ENCODE data around the gene CHSY1. TPM values are rescaled to one million over a fixed set of nuclear protein-coding genes. Genes with fewer than 3 reads are reported as not detected.

The CHSY1 gene
- total and polyA plus RNA-seq, 2 of the 4 experiments (the other 2 are of a cell fraction), result 40.9 to 53.2 TPM

GRCh38 chr15:101167753-101168462 lies 83.9 kb downstream of the CHSY1 start (continued):
- TF ChIP-seq CHD1 (IDR thresholded peaks at IDR 0.05; ENCODE audit: low read depth, low read length) (no peak), BHLHE40 (IDR thresholded peaks at IDR 0.05; ENCODE audit: low read depth, low read length) (peak; percentile 32)

DNA sequence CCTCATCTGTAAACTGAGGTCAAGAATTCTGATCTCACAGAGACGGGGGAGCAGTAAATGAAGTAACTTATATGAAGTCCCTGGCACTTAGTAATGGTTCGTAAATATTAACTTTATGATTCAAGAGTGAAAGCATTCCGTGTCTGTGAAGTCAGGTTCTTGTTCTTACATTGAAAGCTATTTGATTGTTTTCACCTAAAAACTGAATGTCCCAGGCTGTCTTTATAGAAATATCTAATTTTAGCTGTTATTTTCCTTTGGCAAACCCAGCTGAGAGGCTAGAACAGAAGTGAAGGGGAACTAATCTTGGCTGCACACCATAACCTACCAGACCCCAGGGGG lies 84.5 kb downstream of the CHSY1 start:
- peak overlapping the region; percentile 79 for H2AFZ ChIP-seq (replicated peaks; ENCODE audit: low read length, poor library complexity)
- no TSS peak for BruUV-seq (replicated peaks)
- TF ChIP-seq MAFK (IDR thresholded peaks at IDR 0.05; ENCODE audit: low read depth, low read length) (no peak), BHLHE40 (IDR thresholded peaks at IDR 0.05; ENCODE audit: low read depth, low read length) (no peak), CTCF (conservative IDR thresholded peaks at IDR 0.05; ENCODE audit: low read depth, low read length) (no peak), RCOR1 (IDR thresholded peaks at IDR 0.05; ENCODE audit: insufficient replicate concordance, low read length) (no peak), CHD1 (IDR thresholded peaks at IDR 0.05; ENCODE audit: low read depth, low read length) (no peak), RFX5 (IDR thresholded peaks at IDR 0.05; ENCODE audit: low read depth, low read length) (no peak), NFE2L2 (IDR thresholded peaks at IDR 0.05; ENCODE audit: low read depth, low read length) (no peak), CEBPB (IDR thresholded peaks at IDR 0.05; ENCODE audit: low read depth, low read length) (no peak), FOS (IDR thresholded peaks at IDR 0.05; ENCODE audit: low read depth, low read length) (no peak), RAD21 (IDR thresholded peaks at IDR 0.05; ENCODE audit: low read length) (no peak)
- TF ChIP-seq, protein P1, sequence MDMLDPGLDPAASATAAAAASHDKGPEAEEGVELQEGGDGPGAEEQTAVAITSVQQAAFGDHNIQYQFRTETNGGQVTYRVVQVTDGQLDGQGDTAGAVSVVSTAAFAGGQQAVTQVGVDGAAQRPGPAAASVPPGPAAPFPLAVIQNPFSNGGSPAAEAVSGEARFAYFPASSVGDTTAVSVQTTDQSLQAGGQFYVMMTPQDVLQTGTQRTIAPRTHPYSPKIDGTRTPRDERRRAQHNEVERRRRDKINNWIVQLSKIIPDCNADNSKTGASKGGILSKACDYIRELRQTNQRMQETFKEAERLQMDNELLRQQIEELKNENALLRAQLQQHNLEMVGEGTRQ (IDR thresholded peaks at IDR 0.05; ENCODE audit: low read depth, low read length), result no peak
- peak overlapping the region; percentile 95 for H2AK5ac ChIP-seq (ENCODE audit: low read depth, low read length)
- DNase-seq (peak; percentile 50), ATAC-seq (ENCODE audit: low read depth) (no peak)
- H4K5ac ChIP-seq (ENCODE audit: low read depth, low read length), result peak overlapping the region; percentile 89
- peak overlapping the region; percentile 65 for H2AK9ac ChIP-seq (replicated peaks; ENCODE audit: low read depth, low read length, poor library complexity)
- H3K23ac ChIP-seq (ENCODE audit: low read depth, low read length), result peak overlapping the region; percentile 48; the same call in 1 of the 2 replicates
- H3K9me3 ChIP-seq (ENCODE audit: control insufficient read depth, insufficient read depth, low read length), result peaks cover 11% of the 10 kb centered on the region
- intact Hi-C loops (cut with micrococcal nuclease), result no loop called here
- H3K4me3 ChIP-seq (ENCODE audit: insufficient read depth, low read depth, low read length), result no peak overlapping the region
- peak overlapping the region; percentile 59; the same call in 1 of the 3 replicates for H2BK15ac ChIP-seq (ENCODE audit: low read depth, low read length)
- ChIA-PET CTCF (no interaction called here), POLR2A (ENCODE audit: unreplicated experiment) (no interaction called here)
- H2BK5ac ChIP-seq (ENCODE audit: low read depth, low read length, poor library complexity, severe bottlenecking), result peak overlapping the region; percentile 89
- WGBS, 2 experiments (ENCODE audit: extremely low coverage in 2 of 2, insufficient read length in 1 of 2), result no CpG with 5 or more reads among the region's 3 CpGs
- H4K20me1 ChIP-seq (ENCODE audit: insufficient read depth, low read length), result peaks cover 6% of the 10 kb centered on the region; the same call in 1 of the 2 replicates
- peak overlapping the region; percentile 82 for H3K14ac ChIP-seq (replicated peaks; ENCODE audit: low read depth, low read length)
- H3K18ac ChIP-seq (ENCODE audit: low read depth, low read length), result peak overlapping the region; percentile 68
- peaks cover 3 to 35% of the 10 kb centered on the region in 2 experiments for H3K79me1 ChIP-seq (ENCODE audit: low read depth in 1 of 2, low read length in 2 of 2)
- H3K56ac ChIP-seq (ENCODE audit: extremely low read depth, insufficient read depth, low read length), result no peak overlapping the region
- H3K4ac ChIP-seq (ENCODE audit: low read depth, low read length), result peak overlapping the region; percentile 62
- H3K9ac ChIP-seq (ENCODE audit: low read depth, low read length), result no peak overlapping the region
- peaks cover 30% of the 10 kb centered on the region for H3K9me1 ChIP-seq (ENCODE audit: insufficient read depth, low read length)
- H2BK20ac ChIP-seq (ENCODE audit: low read depth, low read length), result peak overlapping the region; percentile 69; the same call in 1 of the 2 replicates
- H4K91ac ChIP-seq (ENCODE audit: insufficient read depth, low read depth, low read length), result peak overlapping the region; percentile 71
- no peaks in the 10 kb centered on the region for H3K36me3 ChIP-seq (ENCODE audit: control insufficient read depth, insufficient read depth, low read length)
- dilution Hi-C loops (cut with HindIII; ENCODE audit: low sequenced_read_pairs, unreplicated experiment), result no loop called here
- peaks cover 30% of the 10 kb centered on the region for H3K4me1 ChIP-seq (ENCODE audit: control insufficient read depth, insufficient read depth, low read length)
- H2BK120ac ChIP-seq (ENCODE audit: low read depth, low read length), result peak overlapping the region; percentile 61
- in situ Hi-C loops (cut with MboI; ENCODE audit: low sequenced_read_pairs), result no loop called here
- no peak overlapping the region for H3K4me2 ChIP-seq (ENCODE audit: low read depth, low read length)
- H3K27me3 ChIP-seq (ENCODE audit: control insufficient read depth, insufficient read depth, low read length), result no peaks in the 10 kb centered on the region
- H4K8ac ChIP-seq (ENCODE audit: low read depth in 2 of 2, low read length in 2 of 2), result peak overlapping the region; percentile 63 to 79
- peak overlapping the region; percentile 82 for H3K27ac ChIP-seq (ENCODE audit: insufficient read depth, low read length)
